ENCODE measurements around the gene PDE9A. TPM values are rescaled to one million over a fixed set of nuclear protein-coding genes. Genes with fewer than 3 reads are reported as not detected.

The PDE9A gene
- total RNA-seq, 1 experiment from 2014 or later = 31.9 TPM

- H3K23ac ChIP-seq (ENCODE audit: insufficient read length, low read depth, low read length) = no peak overlapping the region
- Mint-ChIP-seq H3K27ac (no peak overlapping the region), H3K36me3 (ENCODE audit: insufficient read depth in 1 of 3, low read depth in 3 of 3) (peaks cover 13 to 25% (median 18%) of the 10 kb centered on the region in 3 experiments), H3K27me3 (ENCODE audit: low read depth) (peaks cover 4% of the 10 kb centered on the region), H3K4me1 (peaks cover 2 to 9% of the 10 kb centered on the region in 2 experiments; a peak in 3 of 4 replicates), H3K9me3 (peaks cover 42 to 44% of the 10 kb centered on the region in 2 experiments), H3K4me3 (no peak overlapping the region)
- no peak for DNase-seq
- H3K4ac ChIP-seq (ENCODE audit: low read depth, low read length) = no peak overlapping the region
- H3K23me2 ChIP-seq (ENCODE audit: insufficient read length, low read depth, low read length, poor library complexity, severe bottlenecking) = no peaks in the 10 kb centered on the region
- no peak overlapping the region for H4K5ac ChIP-seq (ENCODE audit: insufficient read length, low read depth, low read length)
- H3K9me3 ChIP-seq (ENCODE audit: control insufficient read depth, low read depth, low read length) = peaks cover 22% of the 10 kb centered on the region
- H3K56ac ChIP-seq (ENCODE audit: insufficient read length, low read depth, low read length) = no peak overlapping the region
- no peak overlapping the region for H3K14ac ChIP-seq (ENCODE audit: insufficient read depth, low read length)
- no peaks in the 10 kb centered on the region for H3K79me1 ChIP-seq (ENCODE audit: insufficient read depth, low read depth, low read length, poor library complexity, severe bottlenecking)
- H3K4me2 ChIP-seq (ENCODE audit: insufficient read depth, insufficient read length, low read length) = no peak overlapping the region
- no peak overlapping the region for H2BK20ac ChIP-seq (ENCODE audit: low read depth, low read length, poor library complexity, severe bottlenecking)
- no peaks in the 10 kb centered on the region for H3K27me3 ChIP-seq (ENCODE audit: insufficient read depth, low read length)
- no peak overlapping the region for H2BK120ac ChIP-seq (ENCODE audit: low read depth, low read length, poor library complexity, severe bottlenecking)
- no peaks in the 10 kb centered on the region for H3K79me2 ChIP-seq (ENCODE audit: insufficient read depth, low read length)
- H3K4me1 ChIP-seq (ENCODE audit: insufficient read depth, low read length) = no peaks in the 10 kb centered on the region; the same call in 1 of the 2 replicates
- H3K27ac ChIP-seq (ENCODE audit: insufficient read length, low read depth, low read length) = no peak overlapping the region
- H2AK5ac ChIP-seq (ENCODE audit: insufficient read length, low read length) = no peak overlapping the region
- H3K18ac ChIP-seq (ENCODE audit: insufficient read length, low read depth, low read length) = no peak overlapping the region
- no peaks in the 10 kb centered on the region for H4K20me1 ChIP-seq (ENCODE audit: control insufficient read depth, insufficient read depth, insufficient read length)
- WGBS (ENCODE audit: extremely low coverage, insufficient read length, low lambda C conversion rate) = no CpG with 5 or more reads among the region's 1 CpG
- no peak overlapping the region for H4K8ac ChIP-seq (replicated peaks; ENCODE audit: insufficient read length, low read depth, low read length)
- H2BK15ac ChIP-seq (ENCODE audit: low read depth, low read length) = no peak overlapping the region
- no peak overlapping the region for H3T11ph ChIP-seq (ENCODE audit: low read length)
- TF ChIP-seq CTCF (conservative IDR thresholded peaks at IDR 0.05) = no peak
- H2BK12ac ChIP-seq (ENCODE audit: insufficient read length, low read depth, low read length) = no peak overlapping the region
- H3K9ac ChIP-seq (ENCODE audit: extremely low read depth, insufficient read length, low read length) = no peak overlapping the region
- no peak overlapping the region for H2AFZ ChIP-seq (ENCODE audit: low read length)
- no peak overlapping the region for H2BK5ac ChIP-seq (ENCODE audit: insufficient read length, low read length)
- no peak overlapping the region for H4K91ac ChIP-seq (ENCODE audit: insufficient read length, low read depth, low read length)
Measured at GRCh38 chr21:42815217-42815616, 161.8 kb downstream of the PDE9A start.
